Activated CD4-positive, alpha-beta memory T cell treated with anti-CD3 and anti-CD28 coated beads, Interleukin-2, amount 10 ng/mL, durations not matched to agents 7 days and 5 days (primary cell): ENCODE data around the gene STX16. TPM values are rescaled to one million over a fixed set of nuclear protein-coding genes. Genes with fewer than 3 reads are reported as not detected.

Experiments used
- CTCF ChIA-PET: fragments of 350-600 bp; sonication (Branson Sonifier 250); formaldehyde crosslinking; loops from one replicate; lab custom pipeline; 2021; ENCODE audit warnings: antibody characterized with exemption, inconsistent platforms; lab: Charles Lee
- POLR2A ChIA-PET: fragments of 350-600 bp; sonication (Branson Sonifier 250); formaldehyde crosslinking; loops from one replicate; lab custom pipeline; 2021; ENCODE audit warnings: antibody characterized with exemption; lab: Charles Lee
- DNase-seq: peaks from one replicate; pipeline ENCODE4 v3.0.0-alpha.2; 2020
- H3K27ac Mint-ChIP-seq: one replicate; pipeline ENCODE4 v1.8.0; 2021; ENCODE audit warnings: mild to moderate bottlenecking, mixed read lengths
- H3K27me3 Mint-ChIP-seq: one replicate; pipeline ENCODE4 v1.8.0; 2021; ENCODE audit warnings: mixed read lengths
- H3K36me3 Mint-ChIP-seq: one replicate; pipeline ENCODE4 v1.8.0; 2021; ENCODE audit warnings: low read depth, mixed read lengths
- H3K4me1 Mint-ChIP-seq: one replicate; pipeline ENCODE4 v1.8.0; 2021; ENCODE audit warnings: mixed read lengths
- H3K4me3 Mint-ChIP-seq: one replicate; pipeline ENCODE4 v1.8.0; 2021; ENCODE audit warnings: mild to moderate bottlenecking, mixed read lengths
- H3K9me3 Mint-ChIP-seq: one replicate; pipeline ENCODE4 v1.8.0; 2021; ENCODE audit warnings: mixed read lengths
- total RNA-seq, 2 experiments: library from RNA; stranded (reverse); gene quantifications; one replicate each; pipeline ENCODE4 v1.2.3, GENCODE V29; 2021

Gene STX16
- total RNA-seq, 2 experiments from 2014 or later, result 152 to 153 TPM

DNA sequence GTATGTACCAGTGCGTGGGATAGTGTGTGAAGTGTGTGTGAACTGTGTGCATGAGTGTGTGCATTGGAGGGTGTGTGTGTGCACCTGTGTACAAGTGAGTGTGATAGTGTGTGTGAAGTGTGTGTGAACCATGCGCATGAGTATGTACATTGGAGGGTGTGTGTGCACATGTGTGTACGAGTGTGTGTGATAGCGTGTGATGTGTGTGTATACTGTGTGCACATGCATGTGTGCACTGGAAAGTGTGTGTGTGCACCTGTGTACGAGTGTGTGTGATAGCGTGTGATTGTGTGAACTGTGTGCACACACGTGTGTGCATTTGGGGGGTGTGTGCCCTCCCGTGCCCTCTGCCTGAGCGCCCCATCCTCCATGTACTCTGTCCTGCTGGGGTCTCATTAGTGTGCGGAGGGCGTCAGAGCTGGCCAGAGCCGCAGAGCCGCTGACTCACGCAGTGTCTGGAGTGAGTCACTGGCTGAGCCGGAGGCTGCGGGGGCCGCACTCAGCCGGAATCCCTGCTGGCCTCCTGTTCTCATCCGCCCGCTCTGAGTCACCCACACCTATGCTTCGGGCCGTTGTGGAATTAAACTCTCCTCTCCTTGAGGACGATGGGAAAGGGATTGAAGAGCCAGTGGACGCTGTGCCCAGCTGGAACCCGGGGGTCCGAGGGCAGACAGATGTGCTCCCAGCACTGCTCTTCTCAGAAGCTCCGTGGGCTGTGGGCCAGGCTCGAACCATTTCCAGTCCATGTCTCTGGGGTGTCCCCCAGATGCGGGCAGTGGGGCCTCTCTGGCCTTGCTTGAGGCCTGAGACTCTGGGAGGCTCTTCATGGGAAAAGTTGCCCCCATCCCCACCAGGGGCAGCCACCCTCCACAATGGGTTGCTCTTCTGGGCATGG, 27.3 kb upstream of the STX16 start:
- H3K27ac Mint-ChIP-seq, result no peak overlapping the region
- CTCF ChIA-PET, result no interaction called here
- H3K4me3 Mint-ChIP-seq, result no peak overlapping the region
- H3K9me3 Mint-ChIP-seq, result no peaks in the 10 kb centered on the region
- no peaks in the 10 kb centered on the region for H3K36me3 Mint-ChIP-seq
- H3K4me1 Mint-ChIP-seq, result peaks cover 1% of the 10 kb centered on the region
- H3K27me3 Mint-ChIP-seq, result peaks cover 1% of the 10 kb centered on the region
- POLR2A ChIA-PET, result no interaction called here
- DNase-seq, result no peak

- Mint-ChIP-seq H3K4me1 (peaks cover 1% of the 10 kb centered on the region), H3K4me3 (no peak overlapping the region), H3K27ac (no peak overlapping the region), H3K27me3 (no peaks in the 10 kb centered on the region), H3K36me3 (no peaks in the 10 kb centered on the region), H3K9me3 (no peaks in the 10 kb centered on the region)
- DNase-seq, result no peak
- ChIA-PET CTCF (interaction anchor here (0.8 kb wide), 1 partner anchor 42 kb away, joined by 4 read pairs; no protein-coding TSS in a partner anchor), POLR2A (no interaction called here)
Observed at GRCh38 chr20:58624687-58625086, 26.4 kb upstream of the STX16 start.

DNA sequence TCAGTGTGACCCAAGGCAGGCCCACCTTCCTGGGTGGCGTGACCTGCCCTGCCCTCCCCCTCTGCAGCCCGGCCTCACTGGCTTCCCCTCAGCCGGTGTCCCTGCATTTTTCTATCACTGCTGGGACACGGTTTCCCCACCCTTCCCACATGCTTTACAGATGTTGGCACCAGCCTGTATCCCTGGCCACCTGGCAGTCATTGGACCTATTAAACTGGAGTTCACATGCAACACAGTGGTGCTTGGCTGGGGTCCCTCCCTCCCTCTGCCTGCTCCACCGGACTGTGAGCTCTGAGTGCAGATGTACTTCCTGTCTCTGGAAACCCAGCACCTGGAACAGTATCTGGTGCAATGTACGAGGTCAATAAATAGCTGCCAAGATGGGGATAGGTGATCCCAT, 25.5 kb upstream of the STX16 start:
- H3K4me3 Mint-ChIP-seq, result no peak overlapping the region
- ChIA-PET CTCF (interaction anchor here (1.8 kb wide), 1 partner anchor 9 kb away, joined by 4 read pairs; no protein-coding TSS in a partner anchor), POLR2A (no interaction called here)
- H3K27me3 Mint-ChIP-seq, result no peaks in the 10 kb centered on the region
- peaks cover 1% of the 10 kb centered on the region for H3K4me1 Mint-ChIP-seq
- no peaks in the 10 kb centered on the region for H3K9me3 Mint-ChIP-seq
- H3K27ac Mint-ChIP-seq, result no peak overlapping the region
- H3K36me3 Mint-ChIP-seq, result no peaks in the 10 kb centered on the region
- DNase-seq, result no peak

DNA sequence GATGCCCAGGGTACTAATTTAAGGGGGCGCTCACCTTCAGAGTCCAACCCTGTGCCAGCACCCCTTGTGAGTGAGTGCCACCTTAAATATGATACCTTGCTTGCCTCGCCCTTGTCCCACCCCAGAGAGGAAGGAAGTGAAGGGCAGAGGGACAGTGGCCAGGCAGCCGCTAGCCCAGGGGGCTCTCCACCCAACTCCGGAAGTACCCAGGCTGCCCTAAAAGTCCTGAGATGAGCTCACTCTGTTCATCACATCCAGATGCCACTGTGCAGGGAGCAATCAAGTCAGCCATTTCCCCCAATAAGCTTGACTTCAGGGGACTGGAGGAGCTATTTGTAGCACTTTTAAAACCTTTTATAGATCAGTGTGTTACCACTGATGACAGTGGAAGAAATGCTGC, 25.0 kb upstream of the STX16 start:
- DNase-seq, result no peak
- no peaks in the 10 kb centered on the region for H3K9me3 Mint-ChIP-seq
- H3K4me3 Mint-ChIP-seq, result no peak overlapping the region
- H3K36me3 Mint-ChIP-seq, result no peaks in the 10 kb centered on the region
- ChIA-PET CTCF (interaction anchor here (1.8 kb wide), 1 partner anchor 9 kb away, joined by 4 read pairs; no protein-coding TSS in a partner anchor), POLR2A (no interaction called here)
- no peak overlapping the region for H3K27ac Mint-ChIP-seq
- H3K27me3 Mint-ChIP-seq, result no peaks in the 10 kb centered on the region
- H3K4me1 Mint-ChIP-seq, result peaks cover 1% of the 10 kb centered on the region

- Mint-ChIP-seq H3K36me3 (no peaks in the 10 kb centered on the region), H3K4me1 (peaks cover 1% of the 10 kb centered on the region), H3K9me3 (no peaks in the 10 kb centered on the region), H3K27ac (no peak overlapping the region), H3K4me3 (no peak overlapping the region), H3K27me3 (no peaks in the 10 kb centered on the region)
- ChIA-PET POLR2A (no interaction called here), CTCF (interaction anchor here (0.9 to 1.8 kb wide), 2 partner anchors 11 to 24 kb away, joined by 4 read pairs; partner anchors contain the start of gene STX16)
- no peak for DNase-seq
Observed at GRCh38 chr20:58627212-58628072, 23.6 kb upstream of the STX16 start.

GRCh38 chr20:58628491-58629214, 22.4 kb upstream of the STX16 start:
- no peak overlapping the region for H3K27ac Mint-ChIP-seq

DNA sequence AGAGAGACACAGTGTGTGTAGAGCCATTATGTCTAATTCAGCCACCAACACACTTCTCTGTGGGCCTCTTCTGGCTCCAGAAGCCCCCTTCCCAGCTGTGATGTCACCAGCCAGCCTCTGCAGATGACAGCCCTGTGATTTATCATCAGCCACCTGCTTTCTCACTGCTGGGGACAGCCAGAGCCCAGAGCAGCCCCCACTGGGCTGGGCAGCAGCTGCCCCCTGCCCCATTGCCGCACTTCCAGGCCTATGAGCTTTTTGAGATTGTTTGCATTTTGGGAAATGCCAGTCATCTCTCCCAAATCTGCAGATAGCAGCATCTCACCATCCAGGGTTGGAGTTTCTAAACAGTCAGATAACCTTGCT, 21.9 kb upstream of the STX16 start:
- no peak overlapping the region for H3K27ac Mint-ChIP-seq
- CTCF ChIA-PET, result no interaction called here

More at GRCh38 chr20:58628491-58629214, 22.4 kb upstream of the STX16 start:
- no peak overlapping the region for H3K4me3 Mint-ChIP-seq
- H3K27me3 Mint-ChIP-seq, result no peaks in the 10 kb centered on the region
- CTCF ChIA-PET, result no interaction called here
- no peaks in the 10 kb centered on the region for H3K9me3 Mint-ChIP-seq
- DNase-seq, result no peak
- POLR2A ChIA-PET, result no interaction called here
- H3K36me3 Mint-ChIP-seq, result no peaks in the 10 kb centered on the region
- H3K4me1 Mint-ChIP-seq, result peaks cover 1% of the 10 kb centered on the region

GRCh38 chr20:58630063-58630462, 21.0 kb upstream of the STX16 start:
- Mint-ChIP-seq H3K27me3 (no peaks in the 10 kb centered on the region), H3K4me3 (no peak overlapping the region), H3K9me3 (no peaks in the 10 kb centered on the region), H3K27ac (no peak overlapping the region), H3K4me1 (peaks cover 12% of the 10 kb centered on the region), H3K36me3 (no peaks in the 10 kb centered on the region)
- ChIA-PET POLR2A (no interaction called here), CTCF (no interaction called here)
- no peak for DNase-seq

More for the DNA sequence above, 21.9 kb upstream of the STX16 start:
- DNase-seq, result no peak
- POLR2A ChIA-PET, result no interaction called here
- Mint-ChIP-seq H3K4me3 (no peak overlapping the region), H3K27me3 (no peaks in the 10 kb centered on the region), H3K9me3 (no peaks in the 10 kb centered on the region), H3K36me3 (no peaks in the 10 kb centered on the region), H3K4me1 (peaks cover 4% of the 10 kb centered on the region)

- POLR2A ChIA-PET, result interaction anchor here (0.7 to 0.8 kb wide), 2 partner anchors 12 to 19 kb away, joined by 3 read pairs; no protein-coding TSS in a partner anchor
- CTCF ChIA-PET, result no interaction called here
- DNase-seq, result no peak
- Mint-ChIP-seq H3K4me1 (peaks cover 12% of the 10 kb centered on the region), H3K27ac (no peak overlapping the region), H3K36me3 (no peaks in the 10 kb centered on the region), H3K27me3 (peaks cover 5% of the 10 kb centered on the region), H3K4me3 (no peak overlapping the region), H3K9me3 (no peaks in the 10 kb centered on the region)
Observed at GRCh38 chr20:58633161-58634053, 17.7 kb upstream of the STX16 start.

DNA sequence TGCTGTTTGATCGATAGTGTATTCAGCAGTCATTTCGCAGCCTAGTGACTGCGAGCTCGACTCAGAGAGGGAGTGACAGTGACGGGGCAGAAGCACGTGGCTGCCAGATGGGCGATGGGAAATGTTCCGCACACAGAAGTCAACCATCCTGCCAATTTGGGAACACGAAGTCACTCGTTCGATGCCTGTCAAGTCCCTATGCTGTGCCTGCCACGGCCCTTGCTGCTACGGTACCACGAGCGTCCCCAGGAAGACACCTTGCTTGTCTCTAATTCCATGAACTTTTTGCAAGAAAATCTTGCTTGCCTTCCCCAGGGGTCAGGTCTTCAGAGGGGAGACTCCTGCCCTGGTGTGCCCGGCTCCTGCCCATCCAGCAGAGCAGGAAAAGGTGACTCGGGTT, 17.0 kb upstream of the STX16 start:
- H3K4me3 Mint-ChIP-seq, result no peak overlapping the region
- H3K4me1 Mint-ChIP-seq, result peaks cover 12% of the 10 kb centered on the region
- DNase-seq, result no peak
- no peak overlapping the region for H3K27ac Mint-ChIP-seq
- no peaks in the 10 kb centered on the region for H3K9me3 Mint-ChIP-seq
- POLR2A ChIA-PET, result interaction anchor here (0.7 to 0.8 kb wide), 2 partner anchors 11 to 18 kb away, joined by 3 read pairs; no protein-coding TSS in a partner anchor
- H3K36me3 Mint-ChIP-seq, result no peaks in the 10 kb centered on the region
- H3K27me3 Mint-ChIP-seq, result peaks cover 8% of the 10 kb centered on the region
- CTCF ChIA-PET, result no interaction called here

DNA sequence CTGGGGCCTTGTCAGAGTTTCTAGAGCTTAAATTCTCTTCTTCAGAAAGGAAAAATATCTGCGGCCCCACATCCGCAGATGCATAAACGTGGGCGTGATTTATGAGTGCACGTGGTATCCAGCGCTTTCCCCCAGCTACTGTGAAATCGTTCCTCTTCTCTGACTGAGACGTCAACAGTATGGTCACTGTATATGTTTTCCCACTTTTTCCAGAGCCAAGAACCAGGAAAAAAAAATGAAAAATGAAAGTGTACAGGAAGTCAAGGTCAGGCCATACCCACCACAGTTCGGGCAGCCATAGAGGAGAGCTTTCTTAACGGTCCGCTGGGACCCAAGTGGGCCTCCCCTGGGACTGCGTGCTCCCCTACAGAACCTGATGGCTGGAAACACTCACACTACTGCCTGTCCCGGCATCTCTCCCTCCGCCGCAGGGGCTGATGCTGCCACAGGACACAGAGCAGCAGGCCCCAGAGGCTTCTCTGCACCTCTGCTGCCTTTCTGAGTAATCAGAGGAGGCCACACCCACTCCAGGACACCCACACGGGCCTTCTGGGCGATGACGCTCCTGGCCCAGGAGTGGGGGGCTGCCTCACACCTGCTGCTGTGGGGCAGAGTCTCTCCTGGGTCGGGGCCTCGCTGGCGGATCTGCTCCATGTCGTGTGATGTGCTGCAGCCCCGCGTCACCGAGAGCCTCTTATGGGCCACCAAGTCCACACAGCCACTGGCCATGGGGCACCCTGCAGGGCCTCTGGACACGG, 16.4 kb upstream of the STX16 start:
- H3K4me1 Mint-ChIP-seq, result peaks cover 12% of the 10 kb centered on the region
- no peak for DNase-seq
- H3K4me3 Mint-ChIP-seq, result no peak overlapping the region
- no peaks in the 10 kb centered on the region for H3K36me3 Mint-ChIP-seq
- ChIA-PET POLR2A (interaction anchor here (0.7 kb wide), 1 partner anchor 18 kb away, joined by 3 read pairs; no protein-coding TSS in a partner anchor), CTCF (no interaction called here)
- peaks cover 12% of the 10 kb centered on the region for H3K27me3 Mint-ChIP-seq
- H3K27ac Mint-ChIP-seq, result no peak overlapping the region
- H3K9me3 Mint-ChIP-seq, result no peaks in the 10 kb centered on the region
